IPS-20b (cell line): ENCODE measurements around the gene ADAMTS2.

Experiments
- H3K27ac ChIP-seq: one replicate; pipeline ENCODE4 v1.5.1; 2013; ENCODE audit warnings: low read length
- H3K27me3 ChIP-seq: 2 replicates; pipeline ENCODE4 v1.6.1; 2013; ENCODE audit warnings: mild to moderate bottlenecking, low read length, inconsistent platforms; ENCODE audit not compliant: insufficient read depth
- H3K36me3 ChIP-seq: 2 replicates; pipeline ENCODE4 v1.6.1; 2013; ENCODE audit warnings: low read depth, mild to moderate bottlenecking, inconsistent platforms, low read length, moderate library complexity; ENCODE audit not compliant: insufficient read depth
- H3K4me1 ChIP-seq: 2 replicates; pipeline ENCODE4 v1.6.1; 2013; ENCODE audit warnings: mild to moderate bottlenecking, control low read depth, inconsistent platforms, low read length, moderate library complexity; ENCODE audit not compliant: insufficient read depth
- H3K4me3 ChIP-seq: 2 replicates; pipeline ENCODE4 v1.5.1; 2013; ENCODE audit warnings: mild to moderate bottlenecking, low read length, inconsistent platforms
- H3K9ac ChIP-seq: 2 replicates; pipeline ENCODE4 v1.6.1; 2013; ENCODE audit warnings: low read depth, mild to moderate bottlenecking, inconsistent platforms, low read length, moderate library complexity
- H3K9me3 ChIP-seq: 2 replicates; pipeline ENCODE4 v1.6.1; 2013; ENCODE audit warnings: mild to moderate bottlenecking, low read depth, low read length, inconsistent platforms; ENCODE audit not compliant: insufficient read depth

Gene ADAMTS2

DNA sequence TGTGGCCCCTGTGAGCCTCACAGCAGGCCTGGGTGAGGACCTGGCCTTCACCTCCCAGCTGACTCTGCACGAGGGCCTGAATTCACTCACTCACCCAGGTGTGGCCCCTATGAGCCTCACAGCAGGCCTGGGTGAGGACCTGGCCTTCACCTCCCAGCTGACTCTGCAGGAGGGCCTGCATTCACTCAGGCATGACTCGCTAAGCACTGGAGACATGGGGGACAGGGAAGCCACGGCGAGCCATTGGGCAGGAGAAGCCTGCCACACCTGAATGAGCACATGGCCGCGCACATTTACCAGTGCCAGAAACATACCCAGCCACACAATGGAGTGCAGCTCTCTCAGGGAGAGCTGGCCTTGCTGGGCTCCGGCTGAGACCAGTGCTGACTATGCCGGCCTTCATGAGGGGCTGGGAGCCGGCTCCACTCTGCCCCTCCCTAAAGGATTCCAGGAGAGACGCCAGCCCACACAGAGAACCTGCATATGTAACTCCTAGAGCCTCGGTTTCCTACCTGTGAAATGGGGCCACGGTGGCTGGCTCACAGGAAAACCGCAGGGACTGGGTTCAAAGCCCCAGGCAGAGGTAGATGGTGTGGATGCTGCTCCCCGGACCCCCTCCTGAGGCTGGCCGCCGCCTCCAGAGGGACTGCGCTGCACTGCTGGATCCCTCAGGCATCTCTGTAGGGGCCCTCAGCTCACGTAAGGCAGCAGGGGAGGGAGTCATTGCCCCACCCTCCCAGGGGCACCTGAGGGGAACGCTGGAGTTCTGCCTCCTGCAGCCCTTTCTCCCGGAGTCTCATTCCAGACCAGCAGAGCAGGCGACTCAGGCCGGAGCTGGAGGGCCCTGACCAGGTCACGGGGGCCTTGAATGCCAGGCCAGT lies 7.2 kb downstream of the ADAMTS2 start:
- H3K27me3 ChIP-seq: peaks cover 23% of the 10 kb centered on the region
- H3K4me3 ChIP-seq: no peak overlapping the region
- no peaks in the 10 kb centered on the region for H3K36me3 ChIP-seq
- no peaks in the 10 kb centered on the region for H3K9me3 ChIP-seq
- peaks cover under 1% of the 10 kb centered on the region; the same call in 1 of the 2 replicates for H3K4me1 ChIP-seq
- no peak overlapping the region for H3K27ac ChIP-seq
- H3K9ac ChIP-seq: no peak overlapping the region

- Histone ChIP-seq H3K36me3 (no peaks in the 10 kb centered on the region), H3K4me3 (no peak overlapping the region), H3K9ac (no peak overlapping the region), H3K4me1 (no peaks in the 10 kb centered on the region), H3K27ac (no peak overlapping the region), H3K9me3 (no peaks in the 10 kb centered on the region), H3K27me3 (peaks cover 14% of the 10 kb centered on the region)
These were observed 8.1 kb downstream of the ADAMTS2 start for GRCh38 chr5:179336871-179337795.

DNA sequence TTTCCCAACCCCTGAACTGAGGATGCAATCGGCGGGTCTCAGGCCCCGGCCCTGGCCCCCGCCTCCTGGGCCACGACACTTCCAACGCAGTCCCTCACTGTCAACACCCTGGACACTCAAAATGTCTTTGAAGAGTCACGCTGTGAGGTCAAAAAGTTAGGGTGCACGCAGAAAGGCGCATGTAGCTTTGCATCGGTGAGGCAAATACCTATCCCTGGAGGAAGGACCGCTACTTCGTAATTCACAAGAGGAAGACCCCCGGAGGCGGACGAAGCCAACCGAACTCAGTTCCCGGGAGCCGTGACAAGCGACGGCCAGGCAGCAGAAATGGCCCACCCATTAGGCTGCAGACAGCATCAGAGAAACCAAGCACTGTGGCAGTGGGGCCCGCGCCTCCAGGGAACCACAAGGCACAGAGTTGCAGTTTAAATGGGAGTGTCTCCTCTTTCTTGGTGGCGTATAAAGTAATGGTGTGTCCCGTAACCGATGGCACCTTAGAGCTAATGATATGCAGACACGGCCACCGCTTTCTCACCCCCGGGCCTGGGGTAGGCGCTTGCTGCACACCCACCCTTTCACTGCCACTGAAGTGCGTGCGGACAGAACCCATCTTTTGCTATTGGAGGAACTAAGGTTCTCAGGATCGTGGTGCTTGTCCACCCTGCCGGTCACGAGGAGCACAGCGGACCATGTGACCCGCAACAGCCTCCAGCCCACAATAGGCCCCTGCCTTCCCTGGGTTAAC lies 9.0 kb downstream of the ADAMTS2 start:
- Histone ChIP-seq H3K4me1 (no peaks in the 10 kb centered on the region), H3K9me3 (no peaks in the 10 kb centered on the region), H3K4me3 (no peak overlapping the region), H3K27me3 (peaks cover 8% of the 10 kb centered on the region; the same call in 1 of the 2 replicates), H3K27ac (no peak overlapping the region), H3K9ac (no peak overlapping the region), H3K36me3 (no peaks in the 10 kb centered on the region)

DNA sequence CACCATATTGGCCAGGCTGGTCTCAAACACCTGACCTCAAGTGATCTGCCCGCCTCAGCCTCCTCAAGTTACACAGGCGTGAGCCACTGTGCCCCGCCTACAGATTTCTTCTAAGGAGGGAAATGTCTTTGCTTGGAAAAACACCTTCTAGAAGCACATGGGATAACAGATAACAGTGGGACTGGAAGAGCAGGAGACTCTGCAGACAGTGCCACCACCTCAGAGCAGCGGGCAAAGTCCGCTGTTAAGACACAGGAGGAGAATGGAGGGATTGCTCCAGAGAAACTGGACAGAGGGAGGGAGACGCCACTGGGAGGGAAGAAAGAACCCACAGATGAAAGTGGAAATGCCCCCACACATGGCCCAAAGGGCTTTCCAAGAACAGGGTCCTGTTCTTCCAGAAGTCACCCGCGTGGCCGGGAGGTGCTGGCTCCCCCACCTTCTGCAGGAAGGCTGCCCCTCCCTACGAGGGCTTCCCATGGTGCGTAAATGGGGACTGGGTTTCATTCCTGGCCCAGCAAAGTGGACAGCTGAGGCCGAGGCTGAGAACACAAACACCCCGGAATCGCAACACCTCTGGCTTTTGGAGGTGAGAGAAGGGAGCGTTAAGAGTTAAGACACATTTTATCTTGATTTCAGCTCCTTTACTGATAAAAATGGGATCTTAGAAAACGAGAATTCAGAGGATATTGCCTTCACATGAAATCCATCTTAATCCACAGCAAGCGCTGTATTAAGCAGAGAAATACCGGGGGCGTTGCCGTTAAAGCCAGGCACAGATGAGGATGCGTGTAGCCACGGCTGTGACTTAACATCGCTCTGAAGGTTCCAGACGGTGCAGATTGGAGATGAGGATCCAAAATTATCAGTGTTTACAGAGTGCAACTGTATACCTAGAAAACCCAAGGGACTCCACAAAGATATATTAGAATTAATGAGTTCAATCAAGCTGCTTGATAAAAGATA lies 11.2 kb downstream of the ADAMTS2 start:
- Histone ChIP-seq H3K4me1 (no peaks in the 10 kb centered on the region), H3K4me3 (no peak overlapping the region), H3K27me3 (peaks cover 8% of the 10 kb centered on the region; the same call in 1 of the 2 replicates)

DNA sequence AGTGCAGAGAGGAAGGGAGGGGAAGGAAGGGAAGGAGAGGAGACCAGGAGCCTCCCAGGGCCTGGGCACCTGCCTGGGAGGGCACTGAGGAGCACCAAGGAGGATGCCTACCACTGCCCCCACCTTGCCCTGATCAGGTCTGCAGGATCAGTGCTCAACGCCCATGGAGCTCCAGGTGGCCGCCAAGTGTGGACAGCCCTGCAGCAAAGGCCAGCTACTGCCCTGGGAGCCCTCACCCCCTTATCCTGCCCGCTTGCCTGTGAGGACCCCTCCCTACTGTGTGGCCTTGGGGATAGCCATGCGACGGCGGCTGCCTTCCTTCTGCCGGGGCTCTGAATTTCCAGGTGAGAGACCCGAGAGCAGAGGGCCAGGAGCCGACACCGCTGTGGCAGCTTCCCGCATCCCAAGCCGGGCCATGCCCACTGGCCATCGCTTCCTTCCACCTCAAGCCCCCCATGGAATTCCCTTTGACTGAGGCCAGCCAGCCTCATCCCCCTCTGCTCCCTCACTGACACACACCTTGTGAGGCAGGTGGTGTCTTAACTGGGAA lies 12.4 kb downstream of the ADAMTS2 start:
- no peaks in the 10 kb centered on the region for H3K9me3 ChIP-seq
- H3K4me1 ChIP-seq: no peaks in the 10 kb centered on the region
- peaks cover 10% of the 10 kb centered on the region; the same call in 1 of the 2 replicates for H3K27me3 ChIP-seq
- H3K36me3 ChIP-seq: no peaks in the 10 kb centered on the region
- H3K27ac ChIP-seq: no peak overlapping the region
- H3K4me3 ChIP-seq: no peak overlapping the region
- no peak overlapping the region for H3K9ac ChIP-seq

More for the DNA sequence above, 11.2 kb downstream of the ADAMTS2 start:
- Histone ChIP-seq H3K36me3 (no peaks in the 10 kb centered on the region), H3K27ac (no peak overlapping the region), H3K9ac (no peak overlapping the region), H3K9me3 (no peaks in the 10 kb centered on the region)

DNA sequence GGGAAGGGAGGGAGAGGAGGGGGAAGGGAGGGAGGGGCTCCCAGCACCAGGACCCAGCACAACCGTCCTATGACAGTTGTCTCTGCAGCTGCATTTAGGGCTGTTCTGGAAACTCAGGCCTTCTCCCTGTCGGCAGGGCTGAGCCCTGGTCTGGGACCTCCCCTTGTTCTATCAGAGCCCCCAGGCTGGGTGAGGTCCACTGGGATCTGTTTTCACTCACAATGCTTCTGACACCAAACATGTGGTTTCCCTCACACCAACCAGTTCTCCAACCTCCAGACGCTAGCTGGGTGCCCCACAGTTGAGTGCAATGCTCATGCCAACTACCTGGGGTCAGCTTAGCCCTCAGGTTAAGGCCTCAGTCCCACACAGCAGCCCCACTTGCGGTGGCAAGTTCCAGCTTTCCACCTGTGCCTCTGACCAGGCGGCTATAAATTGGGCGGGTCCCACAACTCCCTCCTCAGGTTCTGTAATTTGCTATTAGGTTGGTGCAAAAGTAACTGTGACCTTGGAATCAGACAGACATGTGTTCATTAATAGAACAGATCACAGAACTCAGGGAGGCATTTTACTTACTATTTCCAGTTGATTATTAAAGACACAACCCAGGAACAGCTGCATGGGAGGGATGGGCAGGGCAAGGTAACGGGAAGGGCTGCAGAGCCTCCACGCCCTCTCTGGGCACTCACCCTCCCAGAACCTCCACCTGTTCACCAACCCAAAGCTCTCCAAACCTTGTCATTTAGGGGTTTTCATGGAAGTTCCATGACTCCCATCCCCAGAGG lies 13.5 kb downstream of the ADAMTS2 start:
- Histone ChIP-seq H3K9me3 (no peaks in the 10 kb centered on the region), H3K27ac (no peak overlapping the region), H3K4me3 (no peak overlapping the region), H3K27me3 (peaks cover 20% of the 10 kb centered on the region), H3K4me1 (0 out of 2 replicates have a peak, but pooled peaks cover under 1% of the 10 kb centered on the region), H3K9ac (no peak overlapping the region), H3K36me3 (no peaks in the 10 kb centered on the region)

GRCh38 chr5:179330186-179330900 lies 14.9 kb downstream of the ADAMTS2 start:
- no peaks in the 10 kb centered on the region for H3K9me3 ChIP-seq
- H3K27me3 ChIP-seq: peaks cover 15% of the 10 kb centered on the region
- H3K4me3 ChIP-seq: no peak overlapping the region
- H3K36me3 ChIP-seq: no peaks in the 10 kb centered on the region
- H3K9ac ChIP-seq: no peak overlapping the region
- H3K27ac ChIP-seq: no peak overlapping the region
- H3K4me1 ChIP-seq: 0 out of 2 replicates have a peak, but pooled peaks cover 3% of the 10 kb centered on the region

DNA sequence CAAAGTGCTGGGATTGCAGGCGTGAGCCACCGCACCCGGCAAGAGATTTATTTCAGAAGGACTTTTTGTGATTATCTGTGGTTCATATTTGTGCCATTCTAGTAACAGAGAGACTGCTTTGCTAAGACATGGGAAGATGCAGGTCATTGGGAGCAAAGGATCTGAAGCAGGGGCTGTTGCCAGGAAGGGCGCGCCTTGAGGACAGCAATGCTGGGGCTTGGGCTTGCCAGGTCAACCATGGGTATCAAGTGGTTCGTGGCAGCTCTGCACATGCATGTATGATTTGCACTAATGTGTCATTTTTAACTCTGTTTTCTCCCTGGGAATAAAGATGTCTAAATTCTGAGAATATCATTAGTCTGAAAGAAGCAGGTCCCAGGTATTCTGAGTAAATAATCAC lies 17.0 kb downstream of the ADAMTS2 start:
- H3K4me1 ChIP-seq: 0 out of 2 replicates have a peak, but pooled peaks cover 3% of the 10 kb centered on the region
- H3K9ac ChIP-seq: no peak overlapping the region
- H3K9me3 ChIP-seq: no peaks in the 10 kb centered on the region
- H3K36me3 ChIP-seq: no peaks in the 10 kb centered on the region
- H3K27ac ChIP-seq: no peak overlapping the region
- H3K27me3 ChIP-seq: peaks cover 15% of the 10 kb centered on the region
- no peak overlapping the region for H3K4me3 ChIP-seq

GRCh38 chr5:179327021-179327735 lies 18.1 kb downstream of the ADAMTS2 start:
- peaks cover 15% of the 10 kb centered on the region for H3K27me3 ChIP-seq

More at GRCh38 chr5:179327021-179327735, 18.1 kb downstream of the ADAMTS2 start:
- H3K4me3 ChIP-seq: peak overlapping the region; percentile 70
- H3K4me1 ChIP-seq: 0 out of 2 replicates have a peak, but pooled peaks cover 3% of the 10 kb centered on the region
- H3K27ac ChIP-seq: no peak overlapping the region
- H3K9me3 ChIP-seq: no peaks in the 10 kb centered on the region
- peak overlapping the region; percentile 60; the same call in 1 of the 2 replicates for H3K9ac ChIP-seq
- H3K36me3 ChIP-seq: no peaks in the 10 kb centered on the region
